Measurements from ENCODE around the gene PTPRD. TPM values are rescaled to one million over a fixed set of nuclear protein-coding genes. Genes with fewer than 3 reads are reported as not detected.

PTPRD gene
- total RNA-seq, 1 experiment from 2014 or later, result not detected

DNA sequence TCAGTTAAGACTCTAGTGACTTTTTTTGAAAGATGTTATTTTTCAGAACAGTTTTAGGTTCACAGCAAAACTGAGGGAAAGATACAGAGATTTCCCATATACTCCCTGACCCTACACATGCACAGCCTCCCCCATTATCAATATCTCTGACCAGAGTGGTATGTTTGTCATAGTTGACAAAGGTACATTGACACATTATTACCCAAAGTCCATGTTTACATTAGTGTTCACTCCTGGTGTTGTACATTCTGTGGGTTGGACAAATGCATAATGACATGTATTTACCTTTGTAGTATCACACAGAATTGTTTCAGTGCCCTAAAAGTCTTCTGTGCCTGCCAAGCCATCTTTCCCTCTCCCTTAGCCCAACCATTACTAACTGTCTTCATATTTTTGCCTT is 2342.6 kb downstream of the PTPRD start:
- ChIA-PET CTCF (interaction anchor here (0.6 kb wide), 1 partner anchor 444 kb away, joined by 3 read pairs; no protein-coding TSS in a partner anchor), POLR2A (interaction anchor here (0.6 kb wide), 1 partner anchor 156 kb away, joined by 6 read pairs; no protein-coding TSS in a partner anchor)
- H3K27ac Mint-ChIP-seq (ENCODE audit: low read depth, unreplicated experiment), result no peak overlapping the region
- TF ChIP-seq, protein P1, sequence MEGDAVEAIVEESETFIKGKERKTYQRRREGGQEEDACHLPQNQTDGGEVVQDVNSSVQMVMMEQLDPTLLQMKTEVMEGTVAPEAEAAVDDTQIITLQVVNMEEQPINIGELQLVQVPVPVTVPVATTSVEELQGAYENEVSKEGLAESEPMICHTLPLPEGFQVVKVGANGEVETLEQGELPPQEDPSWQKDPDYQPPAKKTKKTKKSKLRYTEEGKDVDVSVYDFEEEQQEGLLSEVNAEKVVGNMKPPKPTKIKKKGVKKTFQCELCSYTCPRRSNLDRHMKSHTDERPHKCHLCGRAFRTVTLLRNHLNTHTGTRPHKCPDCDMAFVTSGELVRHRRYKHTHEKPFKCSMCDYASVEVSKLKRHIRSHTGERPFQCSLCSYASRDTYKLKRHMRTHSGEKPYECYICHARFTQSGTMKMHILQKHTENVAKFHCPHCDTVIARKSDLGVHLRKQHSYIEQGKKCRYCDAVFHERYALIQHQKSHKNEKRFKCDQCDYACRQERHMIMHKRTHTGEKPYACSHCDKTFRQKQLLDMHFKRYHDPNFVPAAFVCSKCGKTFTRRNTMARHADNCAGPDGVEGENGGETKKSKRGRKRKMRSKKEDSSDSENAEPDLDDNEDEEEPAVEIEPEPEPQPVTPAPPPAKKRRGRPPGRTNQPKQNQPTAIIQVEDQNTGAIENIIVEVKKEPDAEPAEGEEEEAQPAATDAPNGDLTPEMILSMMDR (IDR thresholded peaks at IDR 0.05; ENCODE audit: unreplicated experiment), result no peak
- H3K4me1 Mint-ChIP-seq (ENCODE audit: insufficient read depth, unreplicated experiment), result no peaks in the 10 kb centered on the region
- intact Hi-C loops (cut with micrococcal nuclease), result no loop called here
- H3K4me3 Mint-ChIP-seq (ENCODE audit: unreplicated experiment), result no peak overlapping the region
- DNase-seq (ENCODE audit: unreplicated experiment), result no peak
- peaks cover 27% of the 10 kb centered on the region for H3K9me3 Mint-ChIP-seq (ENCODE audit: unreplicated experiment)
- no peaks in the 10 kb centered on the region for H3K27me3 Mint-ChIP-seq (ENCODE audit: insufficient read depth, unreplicated experiment)
- BruUV-seq (replicated peaks), result no TSS peak
- H3K36me3 Mint-ChIP-seq (ENCODE audit: insufficient read depth, unreplicated experiment), result no peaks in the 10 kb centered on the region

DNA sequence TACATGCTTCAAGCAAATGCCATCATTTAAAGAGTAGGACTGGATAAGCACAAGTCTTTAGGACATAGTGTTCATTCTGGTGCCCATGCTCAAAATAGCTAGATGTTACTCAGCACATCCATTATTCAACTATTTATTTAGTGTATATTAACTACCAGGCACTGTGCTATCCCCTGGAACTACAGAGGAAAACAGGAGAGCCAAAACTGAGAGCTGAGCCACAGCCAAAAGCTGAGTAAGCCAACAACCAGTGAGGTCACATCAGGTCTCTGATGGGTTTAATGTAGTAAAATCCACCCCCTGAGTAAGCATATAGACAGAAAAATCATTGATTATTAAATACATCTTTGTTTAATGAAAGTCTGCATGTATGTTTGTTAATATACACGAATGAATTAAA is 2343.9 kb downstream of the PTPRD start:
- Mint-ChIP-seq H3K27ac (ENCODE audit: low read depth, unreplicated experiment) (no peak overlapping the region), H3K4me1 (ENCODE audit: insufficient read depth, unreplicated experiment) (no peaks in the 10 kb centered on the region), H3K9me3 (ENCODE audit: unreplicated experiment) (peaks cover 23% of the 10 kb centered on the region), H3K36me3 (ENCODE audit: insufficient read depth, unreplicated experiment) (no peaks in the 10 kb centered on the region), H3K4me3 (ENCODE audit: unreplicated experiment) (no peak overlapping the region), H3K27me3 (ENCODE audit: insufficient read depth, unreplicated experiment) (no peaks in the 10 kb centered on the region)
- BruUV-seq (replicated peaks), result no TSS peak
- ChIA-PET CTCF (interaction anchor here (1.0 to 1.2 kb wide), 2 partner anchors 9 to 699 kb away, joined by 3 read pairs; no protein-coding TSS in a partner anchor), POLR2A (interaction anchor here (0.6 kb wide), 1 partner anchor 17 kb away, joined by 3 read pairs; no protein-coding TSS in a partner anchor)
- DNase-seq (ENCODE audit: unreplicated experiment), result no peak
- intact Hi-C loops (cut with micrococcal nuclease), result no loop called here
- TF ChIP-seq, protein P1 (IDR thresholded peaks at IDR 0.05; ENCODE audit: unreplicated experiment), result no peak

DNA sequence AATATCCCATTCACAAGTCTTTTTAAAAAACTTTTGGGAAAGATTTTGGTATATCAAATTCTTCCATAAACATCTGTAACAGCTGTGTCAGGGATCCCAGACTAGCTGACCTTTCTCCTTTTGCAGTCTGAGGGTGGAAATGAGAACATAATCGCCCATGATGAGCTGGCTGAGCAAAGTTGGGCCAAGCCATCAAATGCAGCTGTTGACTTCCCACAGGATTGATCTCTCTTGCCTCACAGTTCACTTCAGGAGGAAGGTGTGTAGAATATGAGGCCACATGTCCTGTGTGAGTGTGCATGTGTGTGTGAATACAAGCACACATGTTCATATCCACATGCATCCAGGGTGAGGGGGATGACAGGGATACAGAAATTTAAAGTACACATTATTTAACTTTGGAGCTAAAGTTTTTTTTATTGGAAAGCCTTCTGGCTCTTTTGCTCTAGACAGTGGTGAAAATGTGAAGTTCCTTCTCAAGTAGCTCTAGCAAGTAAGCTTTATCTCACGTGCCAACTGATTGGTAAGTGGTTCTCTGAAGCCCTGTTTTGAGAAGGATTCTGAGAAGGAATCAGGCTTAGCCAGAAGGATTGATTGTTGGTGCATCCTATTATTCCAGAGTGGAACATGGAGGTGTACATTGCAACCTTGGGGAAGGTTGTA is 2344.5 kb downstream of the PTPRD start:
- no peaks in the 10 kb centered on the region for H3K27me3 Mint-ChIP-seq (ENCODE audit: insufficient read depth, unreplicated experiment)
- TF ChIP-seq, protein P1 (IDR thresholded peaks at IDR 0.05; ENCODE audit: unreplicated experiment), result no peak
- CTCF ChIA-PET, result interaction anchor here (0.6 to 1.2 kb wide), 3 partner anchors 9 to 698 kb away, joined by 3 read pairs; no protein-coding TSS in a partner anchor
- intact Hi-C loops (cut with micrococcal nuclease), result no loop called here
- H3K27ac Mint-ChIP-seq (ENCODE audit: low read depth, unreplicated experiment), result no peak overlapping the region
- POLR2A ChIA-PET, result interaction anchor here (0.9 kb wide), 1 partner anchor 10 kb away, joined by 3 read pairs; no protein-coding TSS in a partner anchor
- peaks cover 21% of the 10 kb centered on the region for H3K9me3 Mint-ChIP-seq (ENCODE audit: unreplicated experiment)
- no peak overlapping the region for H3K4me3 Mint-ChIP-seq (ENCODE audit: unreplicated experiment)
- H3K36me3 Mint-ChIP-seq (ENCODE audit: insufficient read depth, unreplicated experiment), result no peaks in the 10 kb centered on the region
- DNase-seq (ENCODE audit: unreplicated experiment), result no peak
- no peaks in the 10 kb centered on the region for H3K4me1 Mint-ChIP-seq (ENCODE audit: insufficient read depth, unreplicated experiment)
- no TSS peak for BruUV-seq (replicated peaks)

DNA sequence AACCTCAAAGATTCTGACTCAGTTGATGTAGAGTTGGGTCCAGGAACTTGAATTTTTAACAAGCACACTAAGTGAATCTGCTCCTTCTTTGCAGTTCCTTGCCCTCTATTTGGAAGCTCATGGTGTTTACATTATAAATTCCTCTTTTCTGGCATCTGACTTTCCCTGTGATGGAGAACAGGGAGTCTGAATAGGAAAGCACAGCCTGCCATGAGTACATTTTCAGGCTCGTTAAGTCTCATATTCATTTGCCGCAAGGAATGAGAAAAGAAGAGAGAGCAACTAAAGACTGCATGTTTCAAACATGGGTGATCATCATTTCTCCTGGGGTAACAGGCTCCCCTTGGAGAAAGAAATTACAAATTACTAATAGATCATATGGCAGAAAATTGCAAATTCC is 2345.2 kb downstream of the PTPRD start:
- H3K9me3 Mint-ChIP-seq (ENCODE audit: unreplicated experiment), result peaks cover 21% of the 10 kb centered on the region
- no peak overlapping the region for H3K27ac Mint-ChIP-seq (ENCODE audit: low read depth, unreplicated experiment)
- ChIA-PET POLR2A (interaction anchor here (0.9 kb wide), 1 partner anchor 10 kb away, joined by 3 read pairs; no protein-coding TSS in a partner anchor), CTCF (interaction anchor here (0.6 to 1.2 kb wide), 2 partner anchors 10 to 545 kb away, joined by 3 read pairs; no protein-coding TSS in a partner anchor)
- intact Hi-C loops (cut with micrococcal nuclease), result no loop called here
- DNase-seq (ENCODE audit: unreplicated experiment), result no peak
- no TSS peak for BruUV-seq (replicated peaks)
- H3K4me3 Mint-ChIP-seq (ENCODE audit: unreplicated experiment), result no peak overlapping the region
- TF ChIP-seq, protein P1 (IDR thresholded peaks at IDR 0.05; ENCODE audit: unreplicated experiment), result no peak
- no peaks in the 10 kb centered on the region for H3K4me1 Mint-ChIP-seq (ENCODE audit: insufficient read depth, unreplicated experiment)
- H3K36me3 Mint-ChIP-seq (ENCODE audit: insufficient read depth, unreplicated experiment), result no peaks in the 10 kb centered on the region
- no peaks in the 10 kb centered on the region for H3K27me3 Mint-ChIP-seq (ENCODE audit: insufficient read depth, unreplicated experiment)
